ENCODE data around the gene ADAT3. TPM values are rescaled to one million over a fixed set of nuclear protein-coding genes. Genes with fewer than 3 reads are reported as not detected.

ADAT3 gene
- total RNA-seq, 1 donor from 2014 or later: 10.9 TPM

GRCh38 chr19:1908364-1908678 is 3.1 kb downstream of the ADAT3 start:
- Mint-ChIP-seq H3K36me3 (ENCODE audit: unreplicated experiment) (no peaks in the 10 kb centered on the region), H3K27ac (ENCODE audit: unreplicated experiment) (no peak overlapping the region), H3K4me3 (ENCODE audit: unreplicated experiment) (no peak overlapping the region), H3K9me3 (ENCODE audit: unreplicated experiment) (peaks cover 5% of the 10 kb centered on the region), H3K4me1 (ENCODE audit: low read depth, unreplicated experiment) (peaks cover 4% of the 10 kb centered on the region), H3K27me3 (ENCODE audit: unreplicated experiment) (peaks cover 5% of the 10 kb centered on the region)
- TF ChIP-seq CTCF (IDR thresholded peaks at IDR 0.05; ENCODE audit: partially characterized antibody, unreplicated experiment): no peak
- DNase-seq: no peak

GRCh38 chr19:1909761-1910080 is 4.5 kb downstream of the ADAT3 start:
- DNase-seq: no peak
- peaks cover 5% of the 10 kb centered on the region for H3K27me3 Mint-ChIP-seq (ENCODE audit: unreplicated experiment)
- peaks cover 4% of the 10 kb centered on the region for H3K4me1 Mint-ChIP-seq (ENCODE audit: low read depth, unreplicated experiment)
- H3K27ac Mint-ChIP-seq (ENCODE audit: unreplicated experiment): no peak overlapping the region
- H3K36me3 Mint-ChIP-seq (ENCODE audit: unreplicated experiment): no peaks in the 10 kb centered on the region
- H3K4me3 Mint-ChIP-seq (ENCODE audit: unreplicated experiment): no peak overlapping the region
- TF ChIP-seq CTCF (IDR thresholded peaks at IDR 0.05; ENCODE audit: partially characterized antibody, unreplicated experiment): no peak
- peaks cover 2% of the 10 kb centered on the region for H3K9me3 Mint-ChIP-seq (ENCODE audit: unreplicated experiment)

- peaks cover 4% of the 10 kb centered on the region for H3K4me1 Mint-ChIP-seq (ENCODE audit: low read depth, unreplicated experiment)
- peak; percentile 54 for DNase-seq
Measured at GRCh38 chr19:1910177-1910576, 5.0 kb downstream of the ADAT3 start.

GRCh38 chr19:1911098-1911497 is 5.9 kb downstream of the ADAT3 start:
- no peaks in the 10 kb centered on the region for H3K9me3 Mint-ChIP-seq (ENCODE audit: unreplicated experiment)
- H3K27ac Mint-ChIP-seq (ENCODE audit: unreplicated experiment): no peak overlapping the region
- peaks cover 4% of the 10 kb centered on the region for H3K27me3 Mint-ChIP-seq (ENCODE audit: unreplicated experiment)
- H3K36me3 Mint-ChIP-seq (ENCODE audit: unreplicated experiment): no peaks in the 10 kb centered on the region
- H3K4me3 Mint-ChIP-seq (ENCODE audit: unreplicated experiment): no peak overlapping the region
- no peak for DNase-seq
- TF ChIP-seq CTCF (IDR thresholded peaks at IDR 0.05; ENCODE audit: partially characterized antibody, unreplicated experiment): no peak
- peaks cover 4% of the 10 kb centered on the region for H3K4me1 Mint-ChIP-seq (ENCODE audit: low read depth, unreplicated experiment)

More at GRCh38 chr19:1910177-1910576, 5.0 kb downstream of the ADAT3 start:
- Mint-ChIP-seq H3K9me3 (ENCODE audit: unreplicated experiment) (peaks cover 2% of the 10 kb centered on the region), H3K36me3 (ENCODE audit: unreplicated experiment) (no peaks in the 10 kb centered on the region), H3K4me3 (ENCODE audit: unreplicated experiment) (peak overlapping the region; percentile 44), H3K27me3 (ENCODE audit: unreplicated experiment) (peaks cover 5% of the 10 kb centered on the region), H3K27ac (ENCODE audit: unreplicated experiment) (peak overlapping the region; percentile 80)
- TF ChIP-seq CTCF (IDR thresholded peaks at IDR 0.05; ENCODE audit: partially characterized antibody, unreplicated experiment): no peak

- TF ChIP-seq CTCF (IDR thresholded peaks at IDR 0.05; ENCODE audit: partially characterized antibody, unreplicated experiment): no peak
- peaks cover 4% of the 10 kb centered on the region for H3K4me1 Mint-ChIP-seq (ENCODE audit: low read depth, unreplicated experiment)
- no peaks in the 10 kb centered on the region for H3K36me3 Mint-ChIP-seq (ENCODE audit: unreplicated experiment)
- H3K9me3 Mint-ChIP-seq (ENCODE audit: unreplicated experiment): no peaks in the 10 kb centered on the region
- DNase-seq: no peak
- H3K27ac Mint-ChIP-seq (ENCODE audit: unreplicated experiment): no peak overlapping the region
- H3K27me3 Mint-ChIP-seq (ENCODE audit: unreplicated experiment): peaks cover 4% of the 10 kb centered on the region
- no peak overlapping the region for H3K4me3 Mint-ChIP-seq (ENCODE audit: unreplicated experiment)
Measured at GRCh38 chr19:1911995-1912394, 6.8 kb downstream of the ADAT3 start.

Measured in glutamatergic neuron (in vitro differentiated cells).